HG03095 (cell line): ENCODE data around the gene TCTN1.
"Not testable (repeated sequence)": the region's sequence is repeated elsewhere in the genome, so short reads cannot be mapped to it uniquely, and the experiment has no call there.

Experiments
- ATAC-seq: cut with Tn5 transposase; IDR thresholded peaks from one replicate; pipeline ENCODE4 v1.9.1; 2021; ENCODE audit warnings: moderate library complexity; ENCODE audit not compliant: unreplicated experiment

The TCTN1 gene

GRCh38 chr12:110585231-110585799 is 28.6 kb upstream of the TCTN1 start:
- no peak for ATAC-seq

DNA sequence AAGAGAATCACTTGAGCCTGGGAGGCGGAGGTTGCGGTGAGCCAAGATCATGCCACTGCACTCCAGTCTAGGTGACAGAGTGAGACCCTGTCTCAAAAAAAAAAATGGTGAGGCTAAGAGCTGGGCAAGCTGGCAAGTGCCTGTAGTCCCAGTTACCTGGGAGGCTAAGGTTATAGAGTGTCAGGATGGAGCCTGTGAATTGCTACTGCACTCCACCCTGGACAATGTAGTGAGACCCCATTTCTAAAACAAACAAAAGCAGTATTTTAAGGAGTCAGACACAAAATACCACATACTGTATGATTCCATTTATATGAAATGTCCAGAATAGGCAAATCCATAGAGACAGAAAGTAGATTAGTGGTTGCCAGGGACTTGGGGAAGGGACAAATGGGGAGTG is 26.8 kb upstream of the TCTN1 start:
- ATAC-seq = not testable (repeated sequence)

- ATAC-seq = no peak
These were observed 23.9 kb upstream of the TCTN1 start for GRCh38 chr12:110590059-110590458.

GRCh38 chr12:110590806-110591326 is 23.1 kb upstream of the TCTN1 start:
- ATAC-seq = peak; percentile 71

DNA sequence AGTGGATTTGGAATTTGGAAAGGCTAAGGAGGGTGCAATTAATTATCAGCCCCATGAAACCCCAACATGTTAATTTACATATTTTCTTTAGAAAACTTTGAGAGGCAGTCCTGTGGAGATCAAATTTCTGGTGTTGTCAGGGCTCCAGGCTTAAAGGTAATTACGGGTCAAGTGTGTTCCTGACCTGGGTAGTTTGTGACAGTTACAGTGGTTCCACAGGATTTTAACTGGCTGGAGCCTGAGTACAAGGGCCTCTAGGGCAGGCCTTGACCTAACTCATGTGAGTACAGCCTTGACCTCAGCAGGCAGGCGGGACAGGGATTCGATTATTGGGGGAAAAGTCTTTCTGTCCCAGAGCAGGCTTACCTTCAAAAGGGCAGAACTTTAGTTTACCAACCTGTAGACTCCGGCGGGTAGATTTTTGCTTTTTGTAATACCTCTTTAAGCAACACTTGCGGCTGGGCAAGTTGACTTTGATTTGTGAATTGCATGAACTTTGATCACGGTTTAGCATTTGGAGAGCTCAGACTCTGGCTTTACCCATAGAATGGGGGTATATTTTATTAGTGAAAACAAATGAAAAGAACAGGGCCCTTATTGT is 22.4 kb upstream of the TCTN1 start:
- ATAC-seq = no peak

DNA sequence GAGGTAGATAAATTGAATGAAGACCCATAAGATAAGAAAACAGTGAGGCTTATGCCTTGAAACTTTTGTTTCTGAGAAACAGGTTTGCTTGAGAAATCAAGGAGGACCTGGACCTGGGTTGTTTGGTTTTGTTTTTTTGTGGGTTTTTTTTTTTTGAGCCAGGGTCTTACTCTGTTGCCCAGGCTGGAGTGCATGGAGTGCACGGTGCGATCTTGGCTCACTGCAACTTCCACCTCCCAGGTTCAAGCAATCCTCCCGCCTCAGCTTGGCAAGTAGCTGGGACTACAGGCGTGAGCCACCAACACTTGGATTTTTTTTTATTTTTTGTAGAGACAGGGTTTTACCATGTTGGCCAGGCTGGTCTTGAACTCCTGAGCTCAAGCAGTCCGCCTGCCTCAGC is 21.9 kb upstream of the TCTN1 start:
- no peak for ATAC-seq

- ATAC-seq = not testable (repeated sequence)
These were observed 21.0 kb upstream of the TCTN1 start for GRCh38 chr12:110592919-110593318.

GRCh38 chr12:110597885-110598284 is 16.0 kb upstream of the TCTN1 start:
- no peak for ATAC-seq

- ATAC-seq = no peak
These were observed 14.6 kb upstream of the TCTN1 start for GRCh38 chr12:110599334-110599733.

DNA sequence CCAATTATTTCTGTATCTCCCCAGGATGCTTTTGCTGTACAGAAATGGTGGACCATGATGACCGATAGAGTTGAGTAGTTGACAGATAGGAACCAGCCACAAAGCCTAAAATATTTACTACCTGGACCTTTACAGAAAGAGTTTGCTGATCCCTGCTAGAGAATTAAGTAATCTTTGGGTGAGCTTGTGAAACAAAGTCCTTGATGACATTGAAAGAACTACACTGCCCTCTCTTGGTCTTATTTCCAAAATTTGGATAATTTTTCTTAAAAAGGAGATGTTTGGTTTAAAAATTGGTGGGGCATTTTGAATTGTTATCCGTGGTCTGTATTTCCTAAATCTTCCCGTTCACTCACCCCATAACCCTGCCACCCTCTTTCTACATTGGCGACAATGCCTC is 13.7 kb upstream of the TCTN1 start:
- no peak for ATAC-seq

DNA sequence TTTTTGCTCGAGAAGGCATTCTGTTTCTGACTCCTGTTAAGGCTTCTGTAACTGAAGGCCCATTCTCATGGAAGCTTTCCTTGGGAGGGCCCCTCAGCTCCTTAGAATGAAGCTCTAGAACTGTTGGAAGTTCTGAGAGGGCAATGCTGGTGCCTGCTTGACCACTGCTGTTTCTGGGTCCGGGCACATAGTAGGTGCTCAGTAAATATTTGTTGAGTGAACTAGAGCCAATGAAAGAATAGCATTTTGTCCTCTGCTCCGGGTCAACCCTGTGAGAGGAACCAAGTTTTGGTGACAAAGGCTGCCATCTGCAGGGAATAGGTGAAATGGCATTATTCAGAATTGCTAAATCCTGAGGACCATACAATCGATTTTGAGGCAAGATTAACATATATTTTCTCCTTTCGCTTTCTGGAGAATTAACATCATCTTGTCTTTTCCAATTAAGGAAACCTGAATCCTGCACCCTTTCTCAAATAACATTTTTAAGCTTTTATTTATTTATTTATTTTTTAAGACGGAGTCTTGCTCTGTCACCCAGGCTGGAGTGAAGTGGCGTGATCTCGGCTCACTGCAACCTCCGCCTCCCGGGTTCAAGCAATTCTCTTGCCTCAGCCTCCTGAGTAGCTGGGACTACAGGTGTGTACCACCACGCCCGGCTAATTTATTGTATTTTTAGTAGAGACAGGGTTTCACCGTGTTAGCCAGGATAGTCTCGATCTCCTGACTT is 11.7 kb upstream of the TCTN1 start:
- ATAC-seq = not testable (repeated sequence)

DNA sequence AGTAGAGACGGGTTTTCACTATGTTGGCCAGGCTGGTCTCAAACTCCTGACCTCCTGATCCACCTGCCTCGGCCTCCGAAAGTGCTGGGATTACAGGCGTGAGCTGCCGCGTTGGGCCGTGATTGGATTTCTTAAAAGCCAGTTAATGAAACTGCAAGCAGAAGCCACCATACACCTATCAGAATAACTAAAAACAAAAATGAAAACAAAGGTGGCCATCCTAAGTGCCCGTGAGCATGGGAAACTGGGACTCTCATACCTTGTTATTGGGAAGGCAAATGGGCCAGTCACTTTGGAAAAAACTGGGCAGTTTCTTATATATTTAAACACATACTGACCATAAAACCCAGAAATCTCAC is 7.7 kb upstream of the TCTN1 start:
- ATAC-seq = no peak

- ATAC-seq = no peak
These were observed 708 bp upstream of the TCTN1 start for GRCh38 chr12:110613071-110613770.

DNA sequence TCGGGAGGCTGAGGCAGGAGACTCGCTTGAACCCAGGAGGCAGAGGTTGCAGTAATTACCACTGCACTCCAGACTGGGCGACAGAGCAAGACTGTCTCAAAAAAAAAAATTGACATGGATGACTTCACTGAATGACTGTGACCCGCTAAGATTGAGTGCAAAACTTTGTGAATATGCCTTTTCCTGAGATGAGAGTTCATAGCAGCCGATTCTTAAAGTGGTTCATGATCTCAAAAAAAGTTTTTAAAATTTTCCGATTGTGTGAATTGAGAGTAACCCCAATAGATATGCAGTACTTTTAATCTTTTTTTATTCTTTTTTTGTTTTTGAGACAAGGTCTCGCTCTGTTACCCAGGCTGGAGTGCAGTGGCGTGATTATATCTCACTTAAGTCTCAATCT is 1.2 kb downstream of the TCTN1 start:
- ATAC-seq = no peak

- no peak for ATAC-seq
These were observed 2.7 kb downstream of the TCTN1 start for GRCh38 chr12:110616471-110617115.

DNA sequence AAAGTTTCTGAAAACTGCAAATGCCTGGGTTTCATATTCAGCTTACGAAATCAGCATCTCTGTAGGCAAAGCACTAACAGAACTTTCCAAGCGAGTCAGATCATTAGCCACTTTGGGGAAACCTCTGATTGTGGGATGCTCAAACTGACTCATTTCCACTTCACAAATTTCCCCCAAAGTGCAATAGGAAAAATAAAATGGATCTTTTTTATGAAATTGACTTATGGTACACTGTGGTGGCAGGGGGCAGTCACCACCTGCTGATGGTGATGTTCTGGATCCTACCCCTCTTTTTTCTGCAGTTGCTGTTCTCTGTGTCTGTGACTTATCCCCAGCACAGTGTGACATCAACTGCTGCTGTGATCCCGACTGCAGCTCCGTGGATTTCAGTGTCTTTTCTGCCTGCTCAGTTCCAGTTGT is 5.6 kb downstream of the TCTN1 start:
- ATAC-seq = peak; percentile 40

GRCh38 chr12:110622582-110622981 is 8.7 kb downstream of the TCTN1 start:
- no peak for ATAC-seq

DNA sequence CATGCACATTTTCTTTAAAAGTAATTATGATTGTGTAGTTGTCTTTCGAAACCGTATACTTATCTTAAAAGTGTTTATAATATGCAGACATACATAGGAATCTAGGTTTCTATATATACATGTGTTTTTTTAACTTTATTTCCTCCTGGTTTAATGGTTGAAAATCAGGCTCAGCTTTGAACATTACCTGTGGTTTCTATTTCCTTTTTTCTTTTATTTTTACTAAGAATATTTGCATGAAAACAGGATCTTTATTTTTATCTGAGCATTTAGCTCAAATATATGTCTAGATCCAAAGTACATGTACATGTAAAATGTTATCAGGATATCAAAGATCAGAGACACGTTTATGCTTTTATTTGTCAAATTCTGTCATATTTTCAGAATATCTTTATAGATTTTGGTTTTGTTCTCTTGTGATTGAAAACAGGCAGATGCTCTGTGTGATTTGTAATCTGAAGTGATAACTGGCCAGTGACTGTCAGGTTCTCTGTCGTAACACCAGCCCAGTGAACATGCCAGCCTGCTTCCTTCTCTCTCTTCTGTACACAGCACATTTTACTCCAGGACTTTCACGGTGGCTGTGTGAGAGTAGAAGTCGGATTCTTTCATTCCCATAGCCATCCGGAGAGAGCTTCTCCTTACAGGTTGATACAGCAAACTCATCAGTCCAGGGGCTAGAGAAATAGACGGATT is 13.7 kb downstream of the TCTN1 start:
- ATAC-seq = no peak

DNA sequence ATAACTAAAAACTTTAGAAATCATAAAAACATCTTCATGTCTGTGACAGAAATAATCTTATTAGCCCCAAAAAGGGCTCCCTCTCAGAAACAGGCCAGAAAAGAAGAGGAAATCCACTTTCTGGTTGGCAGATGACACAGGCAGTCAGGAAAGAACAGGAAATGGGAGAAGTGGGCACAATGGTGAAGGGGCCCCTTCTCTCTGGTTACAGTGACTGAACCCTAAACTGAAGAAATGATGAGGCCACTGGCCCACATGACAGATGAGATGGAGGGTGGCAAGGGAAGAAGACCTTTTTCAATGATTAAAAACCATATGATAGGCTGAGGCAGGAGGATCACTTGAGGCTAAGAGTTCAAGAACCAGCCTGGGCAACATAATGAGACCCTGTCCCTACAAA is 21.1 kb downstream of the TCTN1 start:
- no peak for ATAC-seq

- no peak for ATAC-seq
These were observed 22.6 kb downstream of the TCTN1 start for GRCh38 chr12:110636516-110636915.
